ENCODE measurements around the gene RELN. TPM values are rescaled to one million over a fixed set of nuclear protein-coding genes. Genes with fewer than 3 reads are reported as not detected.

RELN gene
- total and polyA plus RNA-seq, 2 of the 13 experiments (the other 11 are each of a cell fraction or from before 2014, with no cell fraction given) = 315 to 332 TPM

- TF ChIP-seq NFIC (IDR thresholded peaks at IDR 0.05; ENCODE audit: low read length) = no peak
- TF ChIP-seq RXRB (CRISPR knock-in tag; IDR thresholded peaks at IDR 0.05; ENCODE audit: borderline replicate concordance) = peak; percentile 28; the same call in 1 of the 2 replicates
- no peak for TF ChIP-seq RFXANK (CRISPR knock-in tag; IDR thresholded peaks at IDR 0.05)
- no peak for TF ChIP-seq ZNF670 (CRISPR knock-in tag; IDR thresholded peaks at IDR 0.05; ENCODE audit: borderline replicate concordance)
- no peak for TF ChIP-seq ZSCAN9 (CRISPR knock-in tag; IDR thresholded peaks at IDR 0.05; ENCODE audit: borderline replicate concordance)
- no peak for TF ChIP-seq CERS6 (CRISPR knock-in tag; IDR thresholded peaks at IDR 0.05)
- TF ChIP-seq PAXIP1 (CRISPR knock-in tag; conservative IDR thresholded peaks at IDR 0.05) = peak; percentile 48
- no peak for TF ChIP-seq ZNF550 (CRISPR knock-in tag; IDR thresholded peaks at IDR 0.05; ENCODE audit: borderline replicate concordance)
- no peak for TF ChIP-seq HNF4A (CRISPR knock-in tag; IDR thresholded peaks at IDR 0.05)
- TF ChIP-seq MEF2D (CRISPR knock-in tag; IDR thresholded peaks at IDR 0.05) = no peak
- no peak for TF ChIP-seq ZNF788 (CRISPR knock-in tag; IDR thresholded peaks at IDR 0.05; ENCODE audit: borderline replicate concordance)
- TF ChIP-seq DRAP1 (CRISPR knock-in tag; IDR thresholded peaks at IDR 0.05) = peak; percentile 12; the same call in 1 of the 2 replicates
- peak; percentile 82; the same call in 1 of the 2 replicates for TF ChIP-seq AHDC1 (CRISPR knock-in tag; IDR thresholded peaks at IDR 0.05; ENCODE audit: borderline replicate concordance)
- TF ChIP-seq ZNF441 (CRISPR knock-in tag; IDR thresholded peaks at IDR 0.05; ENCODE audit: borderline replicate concordance) = no peak
- TF ChIP-seq DMAP1 (CRISPR knock-in tag; IDR thresholded peaks at IDR 0.05) = no peak
- no peak for TF ChIP-seq ZNF326 (CRISPR knock-in tag; IDR thresholded peaks at IDR 0.05; ENCODE audit: borderline replicate concordance)
- peak; percentile 37; the same call in 1 of the 2 replicates for TF ChIP-seq NR2F6 (IDR thresholded peaks at IDR 0.05)
- TF ChIP-seq NR2F6 (CRISPR knock-in tag; IDR thresholded peaks at IDR 0.05) = no peak
- TF ChIP-seq ZNF160 (CRISPR knock-in tag; IDR thresholded peaks at IDR 0.05) = no peak
- peak; percentile 31; the same call in 1 of the 2 replicates for TF ChIP-seq RCOR2 (CRISPR knock-in tag; IDR thresholded peaks at IDR 0.05)
- no peak for TF ChIP-seq ZNF652 (CRISPR knock-in tag; IDR thresholded peaks at IDR 0.05; ENCODE audit: borderline replicate concordance, low read depth)
- TF ChIP-seq PPARG (CRISPR knock-in tag; conservative IDR thresholded peaks at IDR 0.05) = 0 out of 2 replicates have a peak, but pooled peaks have one; percentile 36
- TF ChIP-seq FOXJ3 (CRISPR knock-in tag; IDR thresholded peaks at IDR 0.05; ENCODE audit: borderline replicate concordance) = 0 out of 2 replicates have a peak, but pooled peaks have one; percentile 56
Observed at GRCh38 chr7:103866919-103867318, 122.5 kb downstream of the RELN start (continued).
